Loucy (cell line): ENCODE data around the gene IGF2.

ENCODE experiments used
- CTCF ChIP-seq: fragments of 200-600 bp; sonication (generic); conservative IDR thresholded peaks from 2 replicates; pipeline ENCODE4 v1.5.1; 2014; ENCODE audit warnings: mild to moderate bottlenecking, antibody characterized with exemption, low read length
- EZH2phosphoT487 ChIP-seq: fragments of 200-600 bp; IDR thresholded peaks from 2 replicates; pipeline ENCODE4 v1.6.1; 2018; ENCODE audit warnings: antibody characterized with exemption, mild to moderate bottlenecking, moderate library complexity, borderline replicate concordance

- TF ChIP-seq CTCF (peak; percentile 76), EZH2phosphoT487 (no peak)
These were observed 47.6 kb upstream of the IGF2 start for GRCh38 chr11:2186669-2187279.
